IPS-18a (cell line): ENCODE measurements around the gene GPX2.

Source experiments
- H3K27ac ChIP-seq: one replicate; pipeline ENCODE4 v1.5.1; 2013; ENCODE audit warnings: low read length
- H3K27me3 ChIP-seq: one replicate; pipeline ENCODE4 v1.6.1; 2013; ENCODE audit warnings: mild to moderate bottlenecking, low read length; ENCODE audit not compliant: control insufficient read depth, insufficient read depth
- H3K36me3 ChIP-seq: one replicate; pipeline ENCODE4 v1.6.1; 2013; ENCODE audit warnings: low read depth, low read length; ENCODE audit not compliant: control insufficient read depth
- H3K4me1 ChIP-seq: one replicate; pipeline ENCODE4 v1.6.1; 2013; ENCODE audit warnings: low read depth, low read length; ENCODE audit not compliant: control insufficient read depth
- H3K4me3 ChIP-seq: one replicate; pipeline ENCODE4 v1.5.1; 2013; ENCODE audit warnings: low read length
- H3K9ac ChIP-seq: one replicate; pipeline ENCODE4 v1.6.1; 2013; ENCODE audit warnings: mild to moderate bottlenecking, low read length, moderate library complexity
- H3K9me3 ChIP-seq: one replicate; pipeline ENCODE4 v1.6.1; 2013; ENCODE audit warnings: low read depth, low read length; ENCODE audit not compliant: control insufficient read depth

The GPX2 gene

DNA sequence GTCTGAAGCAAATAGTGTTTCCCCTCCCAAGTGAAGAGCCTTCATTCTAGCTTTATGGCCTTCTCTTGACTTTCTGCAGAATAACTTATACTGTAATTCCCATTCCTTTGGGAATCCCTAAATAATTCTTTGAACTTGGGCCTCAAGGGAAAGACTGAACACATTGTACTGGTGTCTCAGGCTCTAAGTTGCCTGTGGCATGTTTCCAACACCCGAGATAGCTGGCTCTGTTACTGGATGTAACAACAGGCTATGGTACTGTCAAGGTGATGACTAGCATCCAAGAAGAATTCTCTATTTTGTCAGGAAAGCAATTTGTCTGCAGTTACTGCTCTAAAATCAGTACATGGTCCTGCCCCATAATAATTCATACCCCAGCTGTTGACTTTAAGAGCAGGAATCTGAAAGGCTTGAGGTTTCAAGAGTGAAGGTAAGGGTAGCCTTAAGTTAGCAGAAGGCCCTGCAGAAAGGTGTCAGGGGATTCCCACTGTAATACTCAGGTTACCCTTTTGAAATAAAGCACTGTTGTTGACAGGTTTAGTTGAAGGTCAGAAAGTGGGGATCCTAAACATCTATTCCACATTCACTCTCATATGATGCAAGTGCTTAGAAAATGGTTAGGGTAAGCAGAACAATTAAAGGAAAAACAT lies 5.2 kb downstream of the GPX2 start:
- H3K27ac ChIP-seq = no peak overlapping the region
- no peaks in the 10 kb centered on the region for H3K9me3 ChIP-seq
- H3K36me3 ChIP-seq = peaks cover 16% of the 10 kb centered on the region
- no peaks in the 10 kb centered on the region for H3K27me3 ChIP-seq
- H3K4me3 ChIP-seq = no peak overlapping the region
- no peaks in the 10 kb centered on the region for H3K4me1 ChIP-seq
- H3K9ac ChIP-seq = no peak overlapping the region

DNA sequence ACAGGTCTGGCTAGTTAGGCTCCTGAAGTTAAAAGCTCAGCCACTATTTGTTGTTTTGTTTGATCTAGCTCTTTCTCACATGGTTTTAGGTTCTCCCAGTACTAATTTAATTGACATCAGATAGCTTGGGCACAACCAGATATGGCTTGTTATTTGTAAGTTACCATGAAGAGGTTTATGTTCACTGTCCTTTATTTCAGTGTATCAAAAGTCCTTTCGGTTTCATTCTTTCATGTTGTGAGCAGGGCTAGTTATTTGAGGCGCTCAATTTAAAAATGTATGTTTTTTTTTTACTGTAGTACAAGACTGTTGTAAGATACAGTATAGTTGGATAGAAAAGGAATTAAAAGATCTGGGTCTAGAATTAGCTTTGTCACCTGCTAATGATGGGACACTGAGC lies 7.0 kb downstream of the GPX2 start:
- Histone ChIP-seq H3K4me3 (no peak overlapping the region), H3K27me3 (no peaks in the 10 kb centered on the region), H3K9ac (no peak overlapping the region), H3K27ac (no peak overlapping the region), H3K4me1 (no peaks in the 10 kb centered on the region), H3K9me3 (no peaks in the 10 kb centered on the region), H3K36me3 (peaks cover 31% of the 10 kb centered on the region)

DNA sequence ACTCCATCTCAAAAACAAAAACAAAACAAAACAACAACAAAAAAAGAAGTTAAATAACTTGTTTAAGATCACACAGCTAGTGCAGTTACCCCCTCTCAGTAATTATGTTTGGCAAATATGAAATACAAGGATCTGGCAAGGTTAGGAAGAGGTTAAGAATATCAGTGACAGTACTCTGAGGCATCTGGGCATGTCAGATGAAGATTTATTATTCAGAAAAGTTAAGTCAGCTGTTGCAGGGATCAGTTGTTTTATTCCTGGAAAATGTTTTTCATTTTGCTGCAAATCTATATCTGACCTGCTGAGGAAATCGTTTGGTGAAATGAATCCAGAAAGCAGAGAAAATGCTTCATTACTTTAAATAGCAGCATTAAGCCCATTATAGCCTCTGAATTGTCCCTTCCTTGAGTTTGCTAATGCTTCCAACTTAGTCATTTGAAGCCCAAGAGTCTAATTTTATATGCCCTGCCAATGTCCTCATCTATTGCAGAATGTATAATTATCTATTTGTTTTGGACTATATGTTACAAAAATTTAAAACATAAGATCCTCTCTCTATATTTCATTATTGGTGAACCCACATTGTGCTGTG lies 8.1 kb downstream of the GPX2 start:
- H3K9ac ChIP-seq = no peak overlapping the region
- no peaks in the 10 kb centered on the region for H3K4me1 ChIP-seq
- H3K9me3 ChIP-seq = no peaks in the 10 kb centered on the region
- H3K4me3 ChIP-seq = no peak overlapping the region
- H3K27me3 ChIP-seq = no peaks in the 10 kb centered on the region
- H3K27ac ChIP-seq = no peak overlapping the region
- peaks cover 34% of the 10 kb centered on the region for H3K36me3 ChIP-seq

DNA sequence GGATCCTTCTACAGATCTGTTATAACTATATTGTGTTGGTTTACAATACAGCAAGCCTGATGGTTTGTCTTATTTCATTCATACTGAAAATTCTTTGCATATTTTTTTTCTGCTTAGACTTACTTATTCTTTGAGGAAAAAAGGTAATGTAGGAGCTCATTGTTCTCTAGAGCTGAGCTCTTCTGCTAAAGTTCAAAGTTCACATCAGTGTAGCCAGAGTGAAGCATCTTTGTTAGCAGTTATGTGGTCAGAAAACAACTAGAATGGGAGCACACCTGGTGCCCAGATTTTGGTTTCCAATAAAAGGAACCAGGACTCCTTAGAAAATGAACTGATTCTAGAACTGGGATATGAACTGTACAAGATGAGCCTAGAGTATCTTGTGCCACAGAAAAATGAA lies 10.3 kb downstream of the GPX2 start:
- Histone ChIP-seq H3K27ac (no peak overlapping the region), H3K4me1 (no peaks in the 10 kb centered on the region), H3K9me3 (no peaks in the 10 kb centered on the region), H3K36me3 (peaks cover 36% of the 10 kb centered on the region), H3K9ac (no peak overlapping the region), H3K4me3 (no peak overlapping the region), H3K27me3 (no peaks in the 10 kb centered on the region)

DNA sequence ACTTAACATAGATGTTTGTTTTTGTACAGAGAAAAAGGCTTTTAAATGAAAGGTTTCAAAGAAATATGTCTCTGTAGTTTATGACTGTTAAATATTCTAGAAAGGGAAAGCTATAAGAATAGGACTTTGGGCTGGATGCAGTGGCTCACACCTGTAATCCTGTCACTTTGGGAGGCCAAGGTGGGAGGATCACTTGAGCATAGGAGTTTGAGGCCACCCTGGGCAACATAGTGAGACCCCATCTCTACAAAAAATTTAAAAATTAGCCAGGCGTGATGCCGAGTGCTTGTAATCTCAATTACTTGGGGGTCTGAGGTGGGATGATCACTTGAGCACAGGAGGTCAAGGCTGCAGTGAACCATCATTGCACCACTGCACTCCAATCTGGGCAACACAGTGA lies 11.4 kb downstream of the GPX2 start:
- Histone ChIP-seq H3K9ac (no peak overlapping the region), H3K9me3 (no peaks in the 10 kb centered on the region), H3K36me3 (peaks cover 47% of the 10 kb centered on the region), H3K4me3 (no peak overlapping the region), H3K27me3 (no peaks in the 10 kb centered on the region), H3K27ac (no peak overlapping the region), H3K4me1 (no peaks in the 10 kb centered on the region)

DNA sequence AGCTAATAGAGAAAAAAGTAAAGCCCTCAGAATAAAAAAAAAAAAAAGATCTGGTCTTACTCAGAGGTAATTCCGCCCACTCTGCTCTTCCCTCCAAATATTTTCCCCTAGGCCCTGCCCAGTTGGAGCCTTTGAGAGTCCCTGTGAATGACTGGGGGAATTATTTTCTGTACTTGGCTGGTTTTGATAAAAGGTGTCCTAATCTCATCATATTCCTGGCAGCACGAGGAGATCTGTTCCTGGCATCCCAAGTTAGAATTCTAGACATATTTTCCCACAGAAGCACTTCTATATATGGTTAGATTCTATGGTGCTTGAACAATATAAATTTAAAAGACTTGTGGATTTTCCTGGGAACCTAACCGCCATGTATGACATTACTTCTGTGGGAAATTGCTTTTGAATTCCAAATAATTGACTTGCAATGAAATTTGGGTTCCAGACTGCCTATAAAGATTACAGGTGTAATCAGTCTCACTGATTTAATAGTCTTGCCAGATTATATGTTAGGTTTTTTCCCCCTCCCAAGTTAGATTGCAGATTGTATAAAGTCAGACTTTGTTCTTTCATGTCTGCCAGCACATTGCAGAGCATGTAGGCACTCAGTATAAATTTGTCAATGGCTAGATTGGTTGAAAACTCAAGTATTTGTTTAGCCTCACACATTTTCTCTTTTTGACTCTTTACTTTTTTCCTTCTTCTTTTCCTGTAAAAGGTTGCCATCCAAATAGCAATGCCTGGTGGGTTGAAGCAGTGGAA lies 12.3 kb downstream of the GPX2 start:
- Histone ChIP-seq H3K27ac (no peak overlapping the region), H3K9me3 (no peaks in the 10 kb centered on the region), H3K4me1 (no peaks in the 10 kb centered on the region), H3K4me3 (no peak overlapping the region), H3K27me3 (no peaks in the 10 kb centered on the region), H3K9ac (no peak overlapping the region), H3K36me3 (peaks cover 55% of the 10 kb centered on the region)

DNA sequence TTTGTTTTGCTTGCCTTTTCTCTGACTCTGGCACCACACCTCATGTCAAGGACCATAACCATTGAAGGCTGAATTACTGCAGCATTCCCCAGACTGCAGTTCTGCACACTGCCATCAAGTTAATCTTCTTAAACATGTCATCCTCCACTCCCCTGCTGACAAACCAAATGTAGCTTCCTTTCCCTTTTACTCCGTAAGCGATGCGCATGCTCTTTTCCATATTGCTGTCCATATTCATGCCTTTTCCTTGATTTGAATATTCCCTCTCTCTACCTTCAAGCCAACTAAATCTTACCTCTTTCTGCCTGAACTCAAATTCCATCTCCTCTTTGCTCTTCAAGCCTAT lies 13.6 kb downstream of the GPX2 start:
- H3K36me3 ChIP-seq = peaks cover 68% of the 10 kb centered on the region
- H3K9me3 ChIP-seq = no peaks in the 10 kb centered on the region
- no peak overlapping the region for H3K9ac ChIP-seq
- no peaks in the 10 kb centered on the region for H3K27me3 ChIP-seq
- no peaks in the 10 kb centered on the region for H3K4me1 ChIP-seq
- no peak overlapping the region for H3K27ac ChIP-seq
- no peak overlapping the region for H3K4me3 ChIP-seq

DNA sequence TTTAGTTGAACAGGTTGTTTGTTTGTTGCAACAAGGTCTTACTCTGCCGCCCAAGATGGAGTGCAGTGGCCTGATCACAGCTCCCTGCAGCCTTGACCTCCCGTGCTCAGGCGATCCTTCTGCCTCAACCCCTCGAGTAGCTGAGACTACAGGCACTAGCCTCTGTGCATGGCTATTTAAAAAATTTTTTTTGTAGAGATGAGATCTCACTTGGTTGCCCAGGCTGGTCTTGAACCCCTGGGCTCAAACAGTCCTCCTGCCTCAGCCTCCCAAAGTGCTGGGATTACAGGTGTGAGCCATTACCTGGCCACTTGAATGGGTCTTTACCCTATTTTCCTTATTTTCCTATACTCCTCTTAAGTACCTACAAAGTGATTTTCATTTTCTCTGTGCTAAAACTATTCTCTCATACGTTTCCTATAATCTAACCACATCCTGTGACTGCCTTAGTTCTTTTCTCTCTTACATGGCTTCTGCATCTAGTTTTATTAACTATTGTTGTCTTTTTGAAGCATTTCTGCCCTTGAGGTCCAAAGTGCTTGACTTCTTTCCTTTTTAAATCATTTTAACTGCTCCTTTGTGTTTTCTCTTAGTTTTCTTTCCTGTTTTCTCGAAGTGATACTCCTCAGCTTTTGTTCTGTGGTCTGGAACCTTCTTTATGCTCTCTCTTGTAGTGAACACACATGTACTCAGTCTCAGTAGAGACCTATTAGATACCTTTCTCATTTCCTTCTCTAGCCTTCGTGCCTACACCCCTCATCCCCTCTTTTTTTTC lies 14.1 kb downstream of the GPX2 start:
- H3K9ac ChIP-seq = no peak overlapping the region
- H3K4me3 ChIP-seq = no peak overlapping the region
- no peaks in the 10 kb centered on the region for H3K9me3 ChIP-seq
- no peak overlapping the region for H3K27ac ChIP-seq
- H3K36me3 ChIP-seq = peaks cover 66% of the 10 kb centered on the region
- H3K27me3 ChIP-seq = no peaks in the 10 kb centered on the region
- no peaks in the 10 kb centered on the region for H3K4me1 ChIP-seq

DNA sequence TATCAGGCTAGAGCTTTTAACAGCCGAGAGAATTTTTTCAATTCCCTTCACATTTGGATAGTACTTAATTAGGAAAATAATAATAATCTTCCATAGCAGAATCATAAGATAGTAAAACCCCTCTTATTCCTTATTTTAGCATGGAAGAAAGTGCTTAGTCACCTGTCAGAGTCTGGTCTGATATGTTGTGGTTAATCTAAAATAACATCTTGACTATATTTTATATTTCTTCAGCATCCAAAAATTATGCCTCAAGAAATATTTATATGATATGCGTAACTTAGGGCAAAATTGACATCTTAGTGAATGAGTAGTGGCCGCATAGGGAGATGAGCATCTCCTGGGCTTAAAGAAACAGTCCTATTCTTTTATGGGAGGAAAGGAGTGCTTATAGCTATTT lies 15.5 kb downstream of the GPX2 start:
- peaks cover 53% of the 10 kb centered on the region for H3K36me3 ChIP-seq
- H3K27ac ChIP-seq = no peak overlapping the region
- no peak overlapping the region for H3K9ac ChIP-seq

DNA sequence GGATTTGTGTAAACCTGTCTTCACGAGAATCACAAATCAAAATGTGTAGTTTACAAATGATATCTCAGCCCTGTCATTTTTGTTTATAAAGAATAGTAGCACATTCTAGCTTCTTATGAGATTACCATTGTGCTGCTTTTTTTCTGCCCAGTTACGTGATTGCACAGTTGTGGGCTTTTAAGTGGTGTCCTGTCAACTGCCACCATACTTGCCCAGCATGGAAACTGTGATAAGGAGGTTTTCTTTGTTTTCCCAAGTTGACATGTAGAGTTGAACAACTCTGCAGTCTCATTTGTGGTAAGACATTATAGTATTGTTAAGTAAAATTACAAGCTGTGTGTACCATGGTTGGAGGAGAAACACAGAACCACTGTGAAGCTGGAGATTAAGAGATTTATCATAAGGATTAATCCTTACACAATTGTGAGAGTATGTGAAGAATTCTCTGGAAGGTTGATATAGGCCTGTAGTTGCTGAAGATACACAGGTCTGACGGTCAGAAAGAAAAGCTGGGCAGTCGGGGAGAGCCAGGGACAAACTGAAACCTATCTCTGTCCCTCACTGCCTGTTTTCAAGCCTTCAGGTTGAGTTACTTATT lies 16.0 kb downstream of the GPX2 start:
- H3K4me1 ChIP-seq = no peaks in the 10 kb centered on the region
- H3K9me3 ChIP-seq = no peaks in the 10 kb centered on the region
- H3K4me3 ChIP-seq = no peak overlapping the region
- H3K27me3 ChIP-seq = no peaks in the 10 kb centered on the region
- peaks cover 49% of the 10 kb centered on the region for H3K36me3 ChIP-seq
- no peak overlapping the region for H3K9ac ChIP-seq
- H3K27ac ChIP-seq = no peak overlapping the region

More for the DNA sequence above, 15.5 kb downstream of the GPX2 start:
- H3K4me3 ChIP-seq = no peak overlapping the region
- H3K27me3 ChIP-seq = no peaks in the 10 kb centered on the region
- H3K4me1 ChIP-seq = no peaks in the 10 kb centered on the region
- H3K9me3 ChIP-seq = no peaks in the 10 kb centered on the region

DNA sequence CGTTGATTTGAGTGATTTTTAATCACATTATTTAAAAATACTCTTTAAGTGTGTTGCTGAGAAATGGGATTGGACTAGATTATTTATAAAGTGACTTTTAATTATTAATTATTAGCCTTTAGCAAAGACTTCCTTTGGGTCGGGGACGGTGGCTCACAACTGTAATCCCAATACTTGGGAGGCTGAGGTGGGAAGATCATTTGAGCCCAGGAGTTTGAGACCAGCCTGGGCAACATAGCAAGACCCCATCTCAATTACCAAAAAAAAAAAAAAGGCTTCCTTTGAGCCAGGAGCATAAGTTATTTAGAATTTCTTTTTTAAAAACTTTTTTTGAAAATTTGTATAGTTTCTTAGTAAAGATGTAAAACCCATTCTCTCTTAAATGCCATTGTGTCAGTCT lies 19.5 kb downstream of the GPX2 start:
- Histone ChIP-seq H3K4me3 (no peak overlapping the region), H3K9me3 (no peaks in the 10 kb centered on the region), H3K27me3 (no peaks in the 10 kb centered on the region), H3K9ac (no peak overlapping the region), H3K27ac (no peak overlapping the region), H3K36me3 (peaks cover 37% of the 10 kb centered on the region), H3K4me1 (no peaks in the 10 kb centered on the region)
